ENCODE data around the gene IZUMO1R.
"Not testable (repeated sequence)": the region's sequence is repeated elsewhere in the genome, so short reads cannot be mapped to it uniquely, and the experiment has no call there.

Gene IZUMO1R

DNA sequence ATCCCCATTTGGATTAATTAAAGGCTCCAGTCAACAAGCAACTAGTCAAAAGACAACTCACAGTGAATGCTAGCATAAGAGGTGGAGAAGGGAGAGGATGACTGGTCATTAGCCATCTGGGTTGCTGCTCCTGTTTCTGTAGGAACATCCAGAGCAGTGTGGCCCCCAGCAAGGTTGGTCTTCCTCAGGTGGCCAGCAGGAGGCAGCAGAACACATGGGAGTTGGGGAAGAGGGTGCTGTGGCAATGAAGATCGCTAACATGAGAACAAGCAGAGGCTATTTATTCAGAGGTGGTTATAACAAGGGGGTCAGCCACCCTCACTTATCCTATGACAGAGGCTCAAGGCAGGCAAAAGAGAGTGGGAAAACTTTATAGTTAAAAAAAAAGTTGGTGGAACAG, 21.3 kb downstream of the IZUMO1R start:
- no peak for DNase-seq (ENCODE audit: low read depth in 2 of 2)

DNA sequence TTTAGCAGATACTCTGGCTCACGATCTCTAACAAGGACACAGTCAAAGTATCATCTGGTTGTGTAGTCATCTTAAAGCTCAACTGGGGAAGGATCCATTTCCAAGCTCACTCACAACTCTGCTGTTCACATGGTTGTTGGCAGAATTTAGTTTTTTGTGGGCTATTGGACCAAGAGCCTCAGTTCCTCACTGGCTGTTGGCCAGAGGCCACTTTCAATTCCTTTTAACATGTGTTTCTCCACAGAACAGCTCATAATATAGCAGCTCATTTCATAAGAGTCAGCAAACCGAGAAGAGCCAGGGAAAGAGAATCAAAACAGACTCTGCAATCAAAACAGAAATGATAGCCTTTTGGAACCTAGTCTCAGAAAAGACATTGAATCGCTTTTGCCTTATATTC, 22.6 kb downstream of the IZUMO1R start:
- no peak for DNase-seq (ENCODE audit: low read depth in 2 of 2)

DNA sequence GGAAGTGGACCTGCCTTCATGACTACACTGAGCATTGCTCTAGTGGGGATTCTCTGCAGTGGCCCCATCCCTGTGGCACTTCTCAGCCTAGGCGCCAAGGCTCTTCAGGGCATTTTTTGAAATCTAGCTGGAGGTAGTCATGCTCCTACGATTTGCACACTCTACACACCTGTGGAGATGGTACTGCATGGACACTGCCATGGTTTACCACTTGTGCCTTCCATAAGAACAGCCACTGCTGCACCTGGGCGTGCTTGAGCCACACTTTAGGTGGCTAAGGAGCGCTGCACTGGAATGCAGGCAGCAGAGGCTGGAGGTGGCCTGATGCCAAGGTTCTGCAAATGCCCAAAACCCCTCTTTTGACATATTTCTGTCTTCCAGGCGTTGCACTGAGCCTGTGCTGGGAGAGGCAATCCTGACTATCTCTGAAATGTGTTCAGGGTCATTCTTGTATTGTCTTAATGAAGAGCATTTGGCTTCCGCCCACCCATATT, 24.3 kb downstream of the IZUMO1R start:
- no peak for DNase-seq (ENCODE audit: low read depth in 2 of 2)

DNA sequence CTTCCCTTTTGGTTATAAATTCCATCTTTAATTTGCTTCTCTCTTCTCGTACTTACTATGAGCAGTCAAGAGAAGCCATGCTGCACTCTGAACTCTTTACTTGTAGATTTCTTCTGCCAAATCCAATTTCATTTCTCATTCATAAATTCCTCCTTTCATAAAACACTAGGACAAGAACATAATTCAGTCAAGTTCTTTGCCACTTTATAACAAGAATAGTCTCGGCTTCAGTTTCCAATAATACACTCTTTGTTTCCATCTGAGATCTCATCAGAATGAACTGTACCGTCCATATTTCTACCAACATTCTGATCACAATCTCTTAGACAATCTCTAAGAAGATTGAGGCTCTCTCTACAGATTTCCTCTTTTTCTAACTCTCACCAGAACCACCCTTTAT, 25.1 kb downstream of the IZUMO1R start:
- no peak for DNase-seq (ENCODE audit: low read depth in 2 of 2)

DNA sequence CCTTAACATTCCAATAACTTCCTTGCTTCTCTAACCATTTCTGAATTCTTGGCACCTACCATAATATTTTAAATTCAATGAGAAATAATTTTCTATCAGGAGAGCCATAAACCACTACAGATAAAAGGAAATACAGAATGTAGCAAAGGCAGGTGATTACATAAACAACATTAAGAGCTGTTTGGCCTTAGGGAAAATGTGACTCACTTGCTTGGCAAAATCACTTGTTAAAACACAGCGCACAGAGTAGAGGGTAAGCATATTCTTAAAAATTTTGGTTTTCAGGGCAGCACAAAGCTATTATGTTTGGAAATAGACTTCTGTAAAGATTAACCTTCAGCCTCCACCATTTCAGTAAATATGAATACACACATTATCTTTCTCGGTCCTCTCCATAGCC, 26.4 kb downstream of the IZUMO1R start:
- no peak for DNase-seq (ENCODE audit: low read depth in 2 of 2)

DNA sequence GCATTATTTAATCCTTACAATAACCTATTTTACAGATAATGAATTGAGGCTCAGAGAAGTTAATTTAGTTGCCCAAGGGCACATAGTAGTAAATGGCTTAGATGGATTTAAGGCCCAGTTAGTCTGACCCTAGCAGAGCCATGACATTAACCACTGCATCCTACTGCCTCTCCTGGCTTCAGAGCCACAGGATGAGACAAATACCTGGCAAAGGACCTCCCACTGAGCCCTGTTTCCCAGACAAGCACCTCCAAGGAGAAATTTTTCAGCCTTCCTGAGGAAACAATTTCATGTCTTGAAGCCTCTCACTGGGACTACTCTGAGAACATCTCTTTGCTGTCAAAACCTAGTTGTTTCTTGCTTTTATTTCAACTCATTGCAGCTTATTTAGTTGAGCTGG, 28.4 kb downstream of the IZUMO1R start:
- no peak for DNase-seq (ENCODE audit: low read depth in 2 of 2)

DNA sequence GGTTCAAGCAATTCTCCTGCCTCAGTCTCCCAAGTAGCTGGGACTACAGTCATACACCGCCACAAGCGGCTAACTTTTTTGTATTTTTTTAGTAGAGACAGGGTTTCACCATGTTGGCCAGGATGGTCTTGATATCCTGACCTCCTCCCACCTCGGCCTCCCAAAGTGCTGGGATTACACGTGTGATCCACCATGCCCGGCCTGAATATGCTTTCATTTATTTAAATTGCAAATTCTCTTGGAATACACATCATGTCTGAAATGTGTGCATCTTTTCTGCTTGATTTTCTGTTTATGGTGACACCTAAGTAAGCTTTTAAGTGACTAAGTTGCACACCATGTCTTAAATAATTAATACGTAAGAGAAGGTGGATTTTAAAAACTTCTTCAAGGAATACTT, 31.7 kb downstream of the IZUMO1R start:
- no peak for DNase-seq (ENCODE audit: low read depth in 2 of 2)

DNA sequence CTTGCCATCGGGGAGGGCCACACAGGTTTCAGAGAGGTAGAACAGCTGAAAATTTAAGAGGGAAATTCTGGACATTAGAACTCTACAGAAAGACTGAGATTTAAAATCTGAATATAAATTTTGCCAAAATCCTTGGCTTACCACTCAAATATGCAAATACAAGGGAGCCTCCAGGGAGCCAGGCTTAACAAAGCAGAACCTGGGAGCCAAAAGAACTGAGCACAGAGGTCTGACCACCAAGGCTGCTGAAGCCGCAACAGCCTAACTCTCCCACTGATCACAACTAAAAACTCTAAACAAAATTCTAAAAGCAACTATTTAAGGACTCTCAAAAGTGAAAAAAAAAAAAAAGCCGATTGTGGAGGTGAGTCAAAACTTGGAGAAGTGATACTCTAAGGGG, 34.3 kb downstream of the IZUMO1R start:
- no peak for DNase-seq (ENCODE audit: low read depth in 2 of 2)

DNA sequence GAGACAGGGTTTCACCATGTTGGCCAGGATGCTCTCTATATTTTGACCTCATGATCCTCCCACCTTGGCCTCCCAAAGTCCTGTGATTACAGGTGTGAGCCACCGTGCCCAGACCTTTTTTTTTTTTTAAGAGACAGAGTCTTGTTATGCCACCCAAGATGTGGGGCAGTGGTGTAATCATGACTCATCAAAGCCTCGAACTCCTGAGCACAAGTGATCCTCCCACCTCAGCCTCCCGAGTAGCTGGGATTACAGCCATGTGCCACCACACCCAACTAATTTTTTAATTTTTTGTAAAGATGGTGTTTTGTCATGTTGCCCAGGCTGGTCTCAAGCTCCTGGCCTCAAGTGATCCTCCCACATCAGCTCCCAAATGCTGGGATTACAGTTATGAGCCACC, 37.9 kb downstream of the IZUMO1R start:
- no peak for DNase-seq (ENCODE audit: low read depth in 2 of 2)

DNA sequence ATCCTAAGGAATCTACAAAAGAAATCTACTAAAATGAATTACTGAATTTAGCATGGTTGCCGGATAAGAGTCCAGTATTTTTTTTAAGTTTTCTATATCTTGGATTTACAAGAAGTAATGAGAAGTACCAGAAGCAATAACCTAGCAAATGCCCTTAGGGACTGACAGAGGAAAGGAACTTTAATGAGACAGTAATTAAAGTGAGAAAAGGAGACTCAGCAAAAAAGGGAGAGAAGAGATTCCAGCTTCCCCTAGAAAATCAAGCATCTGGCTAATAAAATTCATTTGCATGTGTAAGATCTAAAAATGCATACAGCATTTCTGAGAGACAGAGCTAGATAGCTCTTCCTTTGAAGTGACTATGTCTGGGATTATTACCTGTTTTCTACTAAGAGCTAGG, 39.1 kb downstream of the IZUMO1R start:
- no peak for DNase-seq (ENCODE audit: low read depth in 2 of 2)

DNA sequence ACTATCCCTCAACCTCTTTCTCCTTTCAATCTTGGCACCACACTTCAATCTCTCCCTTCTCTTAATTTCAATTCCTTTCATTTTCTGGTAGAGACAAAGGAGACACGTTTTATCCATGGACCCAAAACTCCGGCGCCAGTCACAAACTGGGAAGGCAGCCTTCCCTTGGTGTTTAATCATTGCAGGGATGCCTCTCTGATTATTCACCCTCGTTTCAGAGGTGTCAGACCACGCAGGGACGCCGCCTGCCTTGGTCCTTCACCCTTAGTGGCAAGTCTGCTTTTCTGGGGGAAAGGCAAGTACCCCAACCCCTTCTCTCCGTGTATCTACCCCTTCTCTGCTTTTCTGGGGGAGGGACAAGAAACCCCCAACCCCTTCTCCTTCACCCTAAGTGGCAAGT, 41.9 kb downstream of the IZUMO1R start:
- not testable (repeated sequence) for DNase-seq (ENCODE audit: low read depth in 2 of 2)

DNA sequence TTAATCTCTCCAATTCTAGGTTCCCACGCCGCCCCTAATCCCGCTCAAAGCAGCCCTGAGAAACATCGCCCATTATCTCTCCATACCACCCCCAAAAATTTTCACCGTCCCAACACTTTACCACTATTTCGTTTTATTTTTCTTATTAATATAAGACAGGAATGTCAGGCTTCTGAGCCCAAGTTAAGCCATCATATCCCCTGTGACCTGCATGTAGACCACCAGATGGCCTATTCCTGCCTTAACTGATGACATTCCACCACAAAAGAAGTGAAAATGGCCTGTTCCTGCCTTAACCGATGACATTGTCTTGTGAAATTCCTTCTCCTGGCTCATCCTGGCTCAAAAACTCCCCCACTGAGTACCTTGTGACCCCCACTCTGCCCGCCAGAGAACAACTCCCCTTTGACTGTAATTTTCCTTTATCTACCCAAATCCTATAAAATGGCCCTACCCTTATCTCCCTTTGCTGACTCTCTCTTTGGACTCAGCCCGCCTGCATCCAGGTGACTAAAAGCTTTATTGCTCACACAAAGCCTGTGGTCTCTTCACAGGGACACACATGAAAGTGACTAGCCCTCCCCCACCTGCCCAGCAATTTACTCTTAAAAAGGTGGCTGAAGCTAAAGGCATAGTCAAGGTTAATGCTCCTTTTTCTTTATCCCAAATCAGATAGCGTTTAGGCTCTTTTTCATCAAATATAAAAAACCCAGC, 46.6 kb downstream of the IZUMO1R start:
- DNase-seq (ENCODE audit: low read depth in 2 of 2) = not testable (repeated sequence)

All from activated CD8-positive, alpha-beta memory T cell treated with anti-CD3 and anti-CD28 coated beads for 4 hours (primary cell).